Measurements from ENCODE around the gene F7. TPM values are rescaled to one million over a fixed set of nuclear protein-coding genes. Genes with fewer than 3 reads are reported as not detected.

F7 gene
- total and polyA plus RNA-seq, 2 donors (not counting 1 experiment from before 2014, with no cell fraction given), result not detected

DNA sequence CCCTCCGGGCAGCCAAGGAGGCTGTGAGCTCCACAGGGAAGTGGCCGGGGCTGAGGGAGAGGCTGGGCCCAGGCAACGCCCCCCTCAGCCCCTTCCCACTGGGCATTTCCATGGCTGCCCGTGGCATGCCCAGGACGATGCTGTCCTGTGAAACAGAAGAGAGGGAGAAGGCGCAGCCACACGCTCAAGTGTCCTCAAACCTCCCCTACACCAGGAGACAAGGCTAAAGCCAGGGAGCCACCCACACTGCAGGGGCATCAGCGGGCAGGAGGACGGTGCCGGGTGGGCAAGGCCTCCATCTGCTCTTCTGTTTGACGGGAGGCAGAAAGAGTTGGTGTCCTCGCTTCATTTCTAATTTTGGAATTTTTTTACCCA is 38.7 kb downstream of the F7 start:
- ATAC-seq (ENCODE audit: low read depth), result no peak
- H3K4me2 ChIP-seq (replicated peaks; ENCODE audit: low read depth, low read length, poor library complexity, severe bottlenecking), result no peak overlapping the region
- WGBS (ENCODE audit: insufficient coverage), result 86% methylated on average over 2 of the region's 12 CpGs

DNA sequence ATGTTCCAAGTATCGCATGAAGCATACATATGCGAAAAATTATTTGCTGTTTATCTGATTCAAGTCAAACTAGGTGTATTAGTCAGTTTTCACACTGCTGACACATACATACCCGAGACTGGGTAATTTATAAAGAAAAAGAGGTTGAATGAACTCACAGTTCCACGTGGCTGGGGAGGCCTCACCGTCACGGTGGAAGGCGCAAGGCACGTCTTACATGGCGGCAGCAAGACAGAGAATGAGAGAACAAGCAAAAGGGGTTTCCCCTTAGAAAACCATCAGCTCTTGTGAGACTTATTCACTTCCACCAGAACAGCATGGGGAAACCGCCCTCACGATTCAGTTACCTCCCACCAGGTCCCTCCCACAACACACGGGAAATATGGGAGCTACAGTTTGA is 39.9 kb downstream of the F7 start:
- Histone ChIP-seq H3K27me3 (replicated peaks in 1 of 4; ENCODE audit: control extremely low read depth in 1 of 4, control insufficient read depth in 3 of 4, insufficient read depth in 4 of 4, low read length in 3 of 4) (peaks cover 0 to 14% (median 2%) of the 10 kb centered on the region in 4 experiments), H3K36me3 (replicated peaks in 1 of 2; ENCODE audit: control extremely low read depth in 1 of 2, control insufficient read depth in 1 of 2, extremely low read depth in 1 of 2, insufficient read depth in 2 of 2, low read length in 1 of 2) (no peaks in the 10 kb centered on the region), H4K20me1 (ENCODE audit: control insufficient read depth, insufficient read depth, low read length, poor library complexity, severe bottlenecking) (no peaks in the 10 kb centered on the region), H3K4me2 (replicated peaks; ENCODE audit: low read depth, low read length, poor library complexity, severe bottlenecking) (no peak overlapping the region), H3K4me3 (ENCODE audit: control extremely low read depth in 1 of 5, extremely low read depth in 1 of 5, insufficient read depth in 1 of 5, low read depth in 2 of 5, low read length in 4 of 5) (no peak overlapping the region), H3K79me2 (ENCODE audit: control insufficient read depth, insufficient read depth, low read length) (no peaks in the 10 kb centered on the region), H3K9me3 (ENCODE audit: control extremely low read depth in 1 of 3, control insufficient read depth in 2 of 3, insufficient read depth in 1 of 3, low read length in 2 of 3) (peaks cover 0 to 8% (median 0%) of the 10 kb centered on the region in 3 donors), H3K27ac (ENCODE audit: low read length in 2 of 2) (no peak overlapping the region), H2AFZ (ENCODE audit: insufficient read depth, low read depth, low read length, poor library complexity, severe bottlenecking) (no peak overlapping the region), H3K4me1 (ENCODE audit: control insufficient read depth in 2 of 2, insufficient read depth in 2 of 2, low read length in 2 of 2) (no peaks in the 10 kb centered on the region), H3K9ac (ENCODE audit: low read length) (no peak overlapping the region)
- no peak for TF ChIP-seq EZH2 (IDR thresholded peaks at IDR 0.05; ENCODE audit: borderline replicate concordance, insufficient read depth, low read depth, low read length, poor library complexity, severe bottlenecking)
- TF ChIP-seq, protein P1, sequence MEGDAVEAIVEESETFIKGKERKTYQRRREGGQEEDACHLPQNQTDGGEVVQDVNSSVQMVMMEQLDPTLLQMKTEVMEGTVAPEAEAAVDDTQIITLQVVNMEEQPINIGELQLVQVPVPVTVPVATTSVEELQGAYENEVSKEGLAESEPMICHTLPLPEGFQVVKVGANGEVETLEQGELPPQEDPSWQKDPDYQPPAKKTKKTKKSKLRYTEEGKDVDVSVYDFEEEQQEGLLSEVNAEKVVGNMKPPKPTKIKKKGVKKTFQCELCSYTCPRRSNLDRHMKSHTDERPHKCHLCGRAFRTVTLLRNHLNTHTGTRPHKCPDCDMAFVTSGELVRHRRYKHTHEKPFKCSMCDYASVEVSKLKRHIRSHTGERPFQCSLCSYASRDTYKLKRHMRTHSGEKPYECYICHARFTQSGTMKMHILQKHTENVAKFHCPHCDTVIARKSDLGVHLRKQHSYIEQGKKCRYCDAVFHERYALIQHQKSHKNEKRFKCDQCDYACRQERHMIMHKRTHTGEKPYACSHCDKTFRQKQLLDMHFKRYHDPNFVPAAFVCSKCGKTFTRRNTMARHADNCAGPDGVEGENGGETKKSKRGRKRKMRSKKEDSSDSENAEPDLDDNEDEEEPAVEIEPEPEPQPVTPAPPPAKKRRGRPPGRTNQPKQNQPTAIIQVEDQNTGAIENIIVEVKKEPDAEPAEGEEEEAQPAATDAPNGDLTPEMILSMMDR (IDR thresholded peaks at IDR 0.05), result no peak
- peaks cover 16% of the 10 kb centered on the region for H3K27me3 Mint-ChIP-seq
- no peaks in the 10 kb centered on the region for H3K9me3 Mint-ChIP-seq (ENCODE audit: insufficient read depth)
- H3K27ac Mint-ChIP-seq, result no peak overlapping the region
- intact Hi-C loops (cut with micrococcal nuclease), result no loop called here
- ChIA-PET CTCF (no interaction called here), POLR2A (no interaction called here)
- H3K4me1 Mint-ChIP-seq, result no peaks in the 10 kb centered on the region
- no peak overlapping the region for H3K4me3 Mint-ChIP-seq
- ATAC-seq (ENCODE audit: low read depth) (no peak), DNase-seq (no peak)
- WGBS (ENCODE audit: insufficient coverage), result no CpG with 5 or more reads among the region's 12 CpGs

More for the DNA sequence above, 38.7 kb downstream of the F7 start:
- Mint-ChIP-seq H3K27me3 (peaks cover 13% of the 10 kb centered on the region), H3K9me3 (ENCODE audit: insufficient read depth) (no peaks in the 10 kb centered on the region), H3K4me1 (no peaks in the 10 kb centered on the region), H3K27ac (no peak overlapping the region), H3K4me3 (no peak overlapping the region)
- Histone ChIP-seq H3K4me1 (ENCODE audit: control insufficient read depth in 2 of 2, insufficient read depth in 2 of 2, low read length in 2 of 2) (no peaks in the 10 kb centered on the region), H4K20me1 (ENCODE audit: control insufficient read depth, insufficient read depth, low read length, poor library complexity, severe bottlenecking) (no peaks in the 10 kb centered on the region), H3K36me3 (replicated peaks in 1 of 2; ENCODE audit: control extremely low read depth in 1 of 2, control insufficient read depth in 1 of 2, extremely low read depth in 1 of 2, insufficient read depth in 2 of 2, low read length in 1 of 2) (no peaks in the 10 kb centered on the region), H3K79me2 (ENCODE audit: control insufficient read depth, insufficient read depth, low read length) (no peaks in the 10 kb centered on the region), H3K27ac (ENCODE audit: low read length in 2 of 2) (no peak overlapping the region), H3K9ac (ENCODE audit: low read length) (no peak overlapping the region), H3K9me3 (ENCODE audit: control extremely low read depth in 1 of 3, control insufficient read depth in 2 of 3, insufficient read depth in 1 of 3, low read length in 2 of 3) (peaks cover 0 to 8% (median 0%) of the 10 kb centered on the region in 3 donors), H2AFZ (ENCODE audit: insufficient read depth, low read depth, low read length, poor library complexity, severe bottlenecking) (no peak overlapping the region), H3K27me3 (replicated peaks in 1 of 4; ENCODE audit: control extremely low read depth in 1 of 4, control insufficient read depth in 3 of 4, insufficient read depth in 4 of 4, low read length in 3 of 4) (peaks cover 0 to 7% (median 0%) of the 10 kb centered on the region in 4 experiments), H3K4me3 (ENCODE audit: control extremely low read depth in 1 of 5, extremely low read depth in 1 of 5, insufficient read depth in 1 of 5, low read depth in 2 of 5, low read length in 4 of 5) (no peak overlapping the region)
- ChIA-PET CTCF (no interaction called here), POLR2A (no interaction called here)
- intact Hi-C loops (cut with micrococcal nuclease), result no loop called here
- no peak for DNase-seq
- TF ChIP-seq, protein P1 (IDR thresholded peaks at IDR 0.05), result no peak
- no peak for TF ChIP-seq EZH2 (IDR thresholded peaks at IDR 0.05; ENCODE audit: borderline replicate concordance, insufficient read depth, low read depth, low read length, poor library complexity, severe bottlenecking)

Measured in B cell (primary cell).